Gastroesophageal sphincter (tissue), 3 donors: ENCODE measurements around the gene TM9SF1.

ENCODE experiments used
- CTCF ChIP-seq, 4 experiments: fragments of 200-600 bp in 2 of 4; fragments of 450-650 bp in 2 of 4; sonication (generic) in 1 of 4; IDR thresholded peaks; one replicate each; pipeline ENCODE4 v1.5.1; 2017 to 2019; ENCODE audit warnings: antibody characterized with exemption in 4 of 4, mild to moderate bottlenecking in 2 of 4, moderate library complexity in 2 of 4
- POLR2A ChIP-seq, 2 donors: fragments of 450-650 bp; IDR thresholded peaks; one replicate each; pipeline ENCODE4 v1.6.1; 2017; ENCODE audit warnings: antibody characterized with exemption in 2 of 2, mild to moderate bottlenecking in 2 of 2, moderate library complexity in 1 of 2

GRCh38 chr14:24183014-24183481 is 12.2 kb downstream of the TM9SF1 start:
- TF ChIP-seq POLR2A (IDR thresholded peaks at IDR 0.05) = no peak
- TF ChIP-seq CTCF (IDR thresholded peaks at IDR 0.05) = no peak
